HepG2 (cell line): ENCODE data around the gene CCDC120. TPM values are rescaled to one million over a fixed set of nuclear protein-coding genes. Genes with fewer than 3 reads are reported as not detected.

Experiments used
- HMGA1 ChIP-seq: sonication (generic); formaldehyde crosslinking; conservative IDR thresholded peaks from 2 replicates; pipeline ENCODE4 v1.4.0; 2020; ENCODE audit warnings: missing genetic modification reagents
- KLF11 ChIP-seq: IDR thresholded peaks from 2 replicates; pipeline ENCODE4 v1.6.1; 2016; ENCODE audit warnings: missing compliant biosample characterization
- RXRB ChIP-seq: IDR thresholded peaks from 2 replicates; pipeline ENCODE4 v1.6.1; 2016; ENCODE audit warnings: borderline replicate concordance, missing genetic modification reagents, missing compliant biosample characterization
- ZNF816 ChIP-seq: sonication (generic); formaldehyde crosslinking; IDR thresholded peaks from 2 replicates; pipeline ENCODE4 v1.8.0; 2022; ENCODE audit warnings: missing genetic modification reagents, mild to moderate bottlenecking, borderline replicate concordance
- polyA plus RNA-seq, 8 experiments: library from polyadenylated mRNA; depleted of rRNA in 3 of 8; stranded (reverse) in 7 of 8; unstranded in 1 of 8; fragments of >200 nt; fragmentation: Illumina TruSeq in 4 of 8; extraction: Trizol in 4 of 8; gene quantifications; 2 replicates each; pipeline versions ENCODE4 v1.2.1 to v1.2.3, GENCODE V29; 2011 to 2016; ENCODE audit warnings: low read depth in 4 of 8, missing spikeins in 1 of 8, mixed read lengths in 1 of 8; ENCODE audit not compliant: insufficient read depth in 1 of 8
- total RNA-seq, 5 experiments: library from RNA; depleted of rRNA; stranded (reverse); fragments of >200 nt; fragmentation: Illumina TruSeq; extraction: Trizol; gene quantifications; 2 replicates each; pipeline ENCODE4 v1.2.3, GENCODE V29; 2016; ENCODE audit warnings: low read depth in 1 of 5
- TF ChIP-seq, protein P1 (sequence below), 2 experiments: sonication (generic) in 1 of 2; formaldehyde crosslinking in 1 of 2; IDR thresholded peaks; 2 replicates each; pipeline versions ENCODE4 v1.4.0 to v1.6.1; 2016 to 2020; ENCODE audit warnings: borderline replicate concordance in 1 of 2, low read depth in 1 of 2, mild to moderate bottlenecking in 1 of 2, missing genetic modification reagents in 1 of 2
- TF ChIP-seq, protein P2 (sequence below): sonication (generic); formaldehyde crosslinking; IDR thresholded peaks from 2 replicates; pipeline ENCODE4 v1.4.0; 2020; ENCODE audit warnings: missing genetic modification reagents
- TF ChIP-seq, protein P3 (sequence below), 2 experiments: sonication (generic) in 1 of 2; formaldehyde crosslinking in 1 of 2; IDR thresholded peaks; 2 replicates each; pipeline versions ENCODE4 v1.4.0 to v1.6.1; 2018 to 2020; ENCODE audit warnings: missing genetic modification reagents in 2 of 2, borderline replicate concordance in 1 of 2, low read depth in 1 of 2, mild to moderate bottlenecking in 1 of 2, missing biosample characterization in 1 of 2

The CCDC120 gene
- total and polyA plus RNA-seq, 2 of the 13 experiments (the other 11 are each of a cell fraction or from before 2014, with no cell fraction given) = 0.89 to 3.2 TPM

DNA sequence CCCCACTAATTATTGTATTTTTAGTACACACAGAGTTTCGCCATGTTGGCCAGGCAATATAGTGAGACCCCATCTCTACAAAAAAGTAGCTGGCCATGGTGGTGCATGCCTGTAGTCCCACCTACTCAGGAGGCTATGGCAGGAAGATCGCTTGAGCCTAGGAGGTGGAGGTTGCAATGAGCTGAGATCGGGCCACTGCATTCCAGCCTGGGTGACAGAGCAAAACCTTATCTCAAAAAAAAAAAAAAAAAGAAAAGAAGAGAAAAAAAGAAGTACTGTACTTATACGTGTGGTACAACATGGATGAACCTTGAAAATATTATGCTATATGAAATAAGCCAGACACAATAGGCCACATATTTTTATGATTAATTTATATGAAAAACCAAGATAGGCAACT, 30.8 kb downstream of the CCDC120 start (continued):
- TF ChIP-seq, protein P1, sequence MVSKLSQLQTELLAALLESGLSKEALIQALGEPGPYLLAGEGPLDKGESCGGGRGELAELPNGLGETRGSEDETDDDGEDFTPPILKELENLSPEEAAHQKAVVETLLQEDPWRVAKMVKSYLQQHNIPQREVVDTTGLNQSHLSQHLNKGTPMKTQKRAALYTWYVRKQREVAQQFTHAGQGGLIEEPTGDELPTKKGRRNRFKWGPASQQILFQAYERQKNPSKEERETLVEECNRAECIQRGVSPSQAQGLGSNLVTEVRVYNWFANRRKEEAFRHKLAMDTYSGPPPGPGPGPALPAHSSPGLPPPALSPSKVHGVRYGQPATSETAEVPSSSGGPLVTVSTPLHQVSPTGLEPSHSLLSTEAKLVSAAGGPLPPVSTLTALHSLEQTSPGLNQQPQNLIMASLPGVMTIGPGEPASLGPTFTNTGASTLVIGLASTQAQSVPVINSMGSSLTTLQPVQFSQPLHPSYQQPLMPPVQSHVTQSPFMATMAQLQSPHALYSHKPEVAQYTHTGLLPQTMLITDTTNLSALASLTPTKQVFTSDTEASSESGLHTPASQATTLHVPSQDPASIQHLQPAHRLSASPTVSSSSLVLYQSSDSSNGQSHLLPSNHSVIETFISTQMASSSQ (IDR thresholded peaks at IDR 0.05; ENCODE audit: low read depth) = no peak
- TF ChIP-seq, protein P1 (CRISPR knock-in tag; IDR thresholded peaks at IDR 0.05; ENCODE audit: borderline replicate concordance) = no peak
- TF ChIP-seq KLF11 (no peak), HMGA1 (CRISPR knock-in tag) (no peak), ZNF816 (CRISPR knock-in tag) (no peak), RXRB (CRISPR knock-in tag) (no peak)
- TF ChIP-seq, protein P2, sequence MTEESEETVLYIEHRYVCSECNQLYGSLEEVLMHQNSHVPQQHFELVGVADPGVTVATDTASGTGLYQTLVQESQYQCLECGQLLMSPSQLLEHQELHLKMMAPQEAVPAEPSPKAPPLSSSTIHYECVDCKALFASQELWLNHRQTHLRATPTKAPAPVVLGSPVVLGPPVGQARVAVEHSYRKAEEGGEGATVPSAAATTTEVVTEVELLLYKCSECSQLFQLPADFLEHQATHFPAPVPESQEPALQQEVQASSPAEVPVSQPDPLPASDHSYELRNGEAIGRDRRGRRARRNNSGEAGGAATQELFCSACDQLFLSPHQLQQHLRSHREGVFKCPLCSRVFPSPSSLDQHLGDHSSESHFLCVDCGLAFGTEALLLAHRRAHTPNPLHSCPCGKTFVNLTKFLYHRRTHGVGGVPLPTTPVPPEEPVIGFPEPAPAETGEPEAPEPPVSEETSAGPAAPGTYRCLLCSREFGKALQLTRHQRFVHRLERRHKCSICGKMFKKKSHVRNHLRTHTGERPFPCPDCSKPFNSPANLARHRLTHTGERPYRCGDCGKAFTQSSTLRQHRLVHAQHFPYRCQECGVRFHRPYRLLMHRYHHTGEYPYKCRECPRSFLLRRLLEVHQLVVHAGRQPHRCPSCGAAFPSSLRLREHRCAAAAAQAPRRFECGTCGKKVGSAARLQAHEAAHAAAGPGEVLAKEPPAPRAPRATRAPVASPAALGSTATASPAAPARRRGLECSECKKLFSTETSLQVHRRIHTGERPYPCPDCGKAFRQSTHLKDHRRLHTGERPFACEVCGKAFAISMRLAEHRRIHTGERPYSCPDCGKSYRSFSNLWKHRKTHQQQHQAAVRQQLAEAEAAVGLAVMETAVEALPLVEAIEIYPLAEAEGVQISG (CRISPR knock-in tag) = no peak
- TF ChIP-seq, protein P3, sequence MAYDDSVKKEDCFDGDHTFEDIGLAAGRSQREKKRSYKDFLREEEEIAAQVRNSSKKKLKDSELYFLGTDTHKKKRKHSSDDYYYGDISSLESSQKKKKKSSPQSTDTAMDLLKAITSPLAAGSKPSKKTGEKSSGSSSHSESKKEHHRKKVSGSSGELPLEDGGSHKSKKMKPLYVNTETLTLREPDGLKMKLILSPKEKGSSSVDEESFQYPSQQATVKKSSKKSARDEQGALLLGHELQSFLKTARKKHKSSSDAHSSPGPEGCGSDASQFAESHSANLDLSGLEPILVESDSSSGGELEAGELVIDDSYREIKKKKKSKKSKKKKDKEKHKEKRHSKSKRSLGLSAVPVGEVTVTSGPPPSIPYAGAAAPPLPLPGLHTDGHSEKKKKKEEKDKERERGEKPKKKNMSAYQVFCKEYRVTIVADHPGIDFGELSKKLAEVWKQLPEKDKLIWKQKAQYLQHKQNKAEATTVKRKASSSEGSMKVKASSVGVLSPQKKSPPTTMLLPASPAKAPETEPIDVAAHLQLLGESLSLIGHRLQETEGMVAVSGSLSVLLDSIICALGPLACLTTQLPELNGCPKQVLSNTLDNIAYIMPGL (CRISPR knock-in tag; IDR thresholded peaks at IDR 0.05; ENCODE audit: borderline replicate concordance in 1 of 2, low read depth in 1 of 2) = no peak
